Activated CD8-positive, alpha-beta T cell treated with anti-CD3 and anti-CD28 coated beads, Interleukin-2, amount 10 ng/mL, durations not matched to agents 7 days and 5 days (primary cell): ENCODE measurements around the gene C7orf33. TPM values are rescaled to one million over a fixed set of nuclear protein-coding genes. Genes with fewer than 3 reads are reported as not detected.

Source experiments
- ATAC-seq: fragments of 150-1000 bp; cut with Tn5 transposase; one replicate; pipeline ENCODE4 v1.10.0; 2021; ENCODE audit warnings: moderate library complexity
- CTCF ChIA-PET: fragments of 350-600 bp; sonication (Branson Sonifier 250); formaldehyde crosslinking; loops from one replicate; lab custom pipeline; 2021; ENCODE audit warnings: antibody characterized with exemption; lab: Charles Lee
- POLR2A ChIA-PET: fragments of 350-600 bp; sonication (Branson Sonifier 250); formaldehyde crosslinking; loops from one replicate; lab custom pipeline; 2021; ENCODE audit warnings: antibody characterized with exemption; lab: Charles Lee
- DNase-seq: peaks from one replicate; pipeline ENCODE4 v3.0.0-alpha.2; 2020
- H3K27ac Mint-ChIP-seq: one replicate; pipeline ENCODE4 v1.8.0; 2021; ENCODE audit warnings: mild to moderate bottlenecking, mixed read lengths
- H3K27me3 Mint-ChIP-seq: one replicate; pipeline ENCODE4 v1.8.0; 2021; ENCODE audit warnings: low read depth, mixed read lengths
- H3K36me3 Mint-ChIP-seq: one replicate; pipeline ENCODE4 v1.8.0; 2021; ENCODE audit warnings: low read depth, mixed read lengths
- H3K4me1 Mint-ChIP-seq: one replicate; pipeline ENCODE4 v1.8.0; 2021; ENCODE audit warnings: low read depth, mixed read lengths
- H3K4me3 Mint-ChIP-seq: one replicate; pipeline ENCODE4 v1.8.0; 2021; ENCODE audit warnings: mild to moderate bottlenecking, mixed read lengths
- H3K9me3 Mint-ChIP-seq: one replicate; pipeline ENCODE4 v1.8.0; 2022; ENCODE audit warnings: mixed read lengths; ENCODE audit not compliant: insufficient read depth
- total RNA-seq, 2 experiments: library from RNA; stranded (reverse); gene quantifications; one replicate each; pipeline ENCODE4 v1.2.3, GENCODE V29; 2021

The C7orf33 gene
- total RNA-seq, 2 experiments from 2014 or later = not detected

DNA sequence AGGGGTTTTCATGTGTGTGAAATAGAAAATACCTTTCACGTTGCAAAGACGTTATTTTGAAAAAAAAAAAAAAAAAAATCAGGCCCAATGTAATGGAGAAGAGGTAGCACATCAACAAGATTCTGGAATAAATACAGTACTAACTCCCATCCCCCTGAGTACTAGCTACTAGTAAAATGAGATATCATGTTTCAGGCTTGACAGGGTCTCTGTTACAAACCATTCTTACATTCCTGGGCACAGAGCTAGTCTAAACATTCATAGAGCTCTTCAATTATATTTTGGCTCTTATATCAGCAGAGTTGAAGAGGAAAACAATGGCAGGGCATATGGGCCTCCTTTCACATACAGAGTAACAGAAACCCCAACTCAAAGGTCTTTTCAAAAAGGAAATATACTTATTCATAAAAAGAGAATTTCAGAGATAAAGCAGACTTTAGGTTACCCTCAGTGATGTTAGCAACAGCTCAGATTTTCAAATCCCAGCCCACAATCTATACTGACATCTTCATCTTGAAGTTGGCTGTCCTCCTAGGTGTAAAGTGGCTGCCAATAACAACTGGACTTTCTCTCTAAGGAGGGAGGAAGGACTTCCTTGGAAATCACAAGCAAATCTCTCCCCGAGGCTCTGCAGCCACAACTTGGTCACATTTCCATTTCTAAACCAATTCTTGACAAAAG is 18.6 kb downstream of the C7orf33 start:
- ChIA-PET CTCF (interaction anchor here (0.7 to 1.0 kb wide), 2 partner anchors 34 to 35 kb away, joined by 3 read pairs; no protein-coding TSS in a partner anchor), POLR2A (no interaction called here)
- ATAC-seq = no peak
- Mint-ChIP-seq H3K4me3 (no peak overlapping the region), H3K36me3 (peaks cover 13% of the 10 kb centered on the region), H3K27ac (no peak overlapping the region), H3K4me1 (peaks cover 17% of the 10 kb centered on the region), H3K9me3 (peaks cover 15% of the 10 kb centered on the region), H3K27me3 (peaks cover 48% of the 10 kb centered on the region)
- no peak for DNase-seq

DNA sequence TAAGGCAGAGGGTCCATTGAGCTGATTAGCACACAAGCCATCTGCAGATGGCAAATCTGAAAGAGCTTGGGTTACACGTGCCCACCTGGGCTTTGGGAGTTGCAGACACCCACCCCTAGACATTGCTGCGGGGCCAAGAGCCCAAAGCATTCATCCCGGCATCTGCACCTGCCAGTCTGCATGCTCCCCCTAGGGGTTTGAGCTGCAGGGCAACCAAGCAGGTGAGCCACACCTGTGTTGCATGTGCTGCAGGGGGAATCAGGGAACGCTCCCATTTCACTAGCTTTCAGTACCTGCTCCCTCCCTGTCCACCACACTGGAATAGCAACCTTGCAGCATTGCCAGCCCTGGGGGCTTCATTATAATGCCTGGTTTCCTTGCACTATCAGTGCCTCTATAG is 21.1 kb downstream of the C7orf33 start:
- ATAC-seq (no peak), DNase-seq (no peak)
- no peak overlapping the region for H3K27ac Mint-ChIP-seq
- H3K4me3 Mint-ChIP-seq = no peak overlapping the region
- peaks cover 12% of the 10 kb centered on the region for H3K4me1 Mint-ChIP-seq
- ChIA-PET CTCF (interaction anchor here (1.2 kb wide), 1 partner anchor 36 kb away, joined by 4 read pairs; no protein-coding TSS in a partner anchor), POLR2A (no interaction called here)
- no peaks in the 10 kb centered on the region for H3K36me3 Mint-ChIP-seq
- peaks cover 51% of the 10 kb centered on the region for H3K27me3 Mint-ChIP-seq
- no peaks in the 10 kb centered on the region for H3K9me3 Mint-ChIP-seq

DNA sequence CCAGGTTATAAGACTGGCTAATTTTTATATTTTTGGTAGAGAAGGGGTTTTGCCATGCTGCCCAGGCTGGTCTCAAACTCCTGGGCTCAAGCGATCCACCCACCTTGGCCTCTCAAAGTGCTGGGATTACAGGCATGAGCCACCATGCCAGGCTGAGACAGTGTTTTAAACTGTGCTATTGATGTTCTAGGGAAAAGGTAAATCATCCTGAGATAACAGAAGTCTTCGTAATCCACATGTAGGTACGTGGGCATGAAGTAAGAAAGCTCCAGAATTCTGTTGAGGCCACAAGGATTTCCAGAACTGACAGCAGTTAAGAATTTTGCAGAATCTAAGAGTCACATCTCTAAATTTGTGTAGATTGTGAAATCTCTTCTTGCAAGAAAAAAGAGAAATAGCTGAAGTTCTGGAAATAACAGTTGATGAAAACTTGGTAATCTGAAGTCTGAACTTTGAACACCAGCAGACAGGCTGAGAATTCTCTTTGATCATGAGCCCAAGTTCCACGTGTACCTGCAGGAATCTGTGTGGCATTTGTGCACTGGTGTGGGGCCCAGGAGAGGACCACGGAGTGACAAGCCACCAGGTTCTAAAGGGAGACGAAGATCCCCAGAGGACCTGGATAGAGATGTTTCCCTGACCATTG is 24.6 kb downstream of the C7orf33 start:
- H3K36me3 Mint-ChIP-seq = peaks cover 3% of the 10 kb centered on the region
- H3K9me3 Mint-ChIP-seq = peaks cover 14% of the 10 kb centered on the region
- DNase-seq (no peak), ATAC-seq (no peak)
- ChIA-PET POLR2A (no interaction called here), CTCF (no interaction called here)
- H3K27me3 Mint-ChIP-seq = peaks cover 38% of the 10 kb centered on the region
- no peaks in the 10 kb centered on the region for H3K4me1 Mint-ChIP-seq
- H3K4me3 Mint-ChIP-seq = no peak overlapping the region
- no peak overlapping the region for H3K27ac Mint-ChIP-seq

DNA sequence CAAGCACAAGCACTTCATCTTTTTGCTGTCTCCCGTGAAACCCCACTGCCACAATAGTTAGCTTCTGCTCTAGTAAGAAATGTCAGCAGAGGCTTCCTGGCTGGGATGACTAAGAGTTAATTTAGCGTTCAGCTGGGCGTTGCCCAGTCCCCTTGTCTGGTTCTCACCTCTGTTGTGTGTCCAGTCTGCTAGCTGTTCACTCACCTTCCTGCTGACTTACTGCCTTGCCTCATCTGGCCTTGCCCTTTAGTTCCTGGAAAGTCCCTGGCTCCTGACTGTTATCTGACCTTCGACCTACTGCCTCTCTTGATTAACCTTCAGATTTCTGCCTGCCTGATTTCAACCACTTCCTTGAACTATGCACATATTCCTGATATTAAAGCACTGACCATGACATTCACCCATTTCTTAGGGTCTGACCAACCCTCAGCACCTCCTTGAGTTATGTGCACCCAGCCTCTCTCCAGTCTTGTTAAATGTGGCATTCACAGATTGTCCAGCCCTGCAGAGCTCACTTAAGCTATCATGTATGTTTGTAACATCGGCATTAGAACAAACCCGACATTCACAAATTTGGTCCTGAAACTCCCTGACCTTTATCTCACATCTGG is 30.3 kb downstream of the C7orf33 start:
- H3K27me3 Mint-ChIP-seq = peaks cover 28% of the 10 kb centered on the region
- peaks cover 14% of the 10 kb centered on the region for H3K9me3 Mint-ChIP-seq
- ATAC-seq = no peak
- CTCF ChIA-PET = interaction anchor here (1.2 kb wide), 1 partner anchor 45 kb away, joined by 5 read pairs; no protein-coding TSS in a partner anchor
- POLR2A ChIA-PET = interaction anchor here (0.6 to 1.0 kb wide), 4 partner anchors 8 to 79 kb away, joined by 3 to 5 read pairs (median 3); partner anchors contain the start of gene CUL1
- DNase-seq = no peak
- H3K4me1 Mint-ChIP-seq = peaks cover 29% of the 10 kb centered on the region
- no peak overlapping the region for H3K4me3 Mint-ChIP-seq
- H3K27ac Mint-ChIP-seq = no peak overlapping the region
- H3K36me3 Mint-ChIP-seq = peaks cover 3% of the 10 kb centered on the region

DNA sequence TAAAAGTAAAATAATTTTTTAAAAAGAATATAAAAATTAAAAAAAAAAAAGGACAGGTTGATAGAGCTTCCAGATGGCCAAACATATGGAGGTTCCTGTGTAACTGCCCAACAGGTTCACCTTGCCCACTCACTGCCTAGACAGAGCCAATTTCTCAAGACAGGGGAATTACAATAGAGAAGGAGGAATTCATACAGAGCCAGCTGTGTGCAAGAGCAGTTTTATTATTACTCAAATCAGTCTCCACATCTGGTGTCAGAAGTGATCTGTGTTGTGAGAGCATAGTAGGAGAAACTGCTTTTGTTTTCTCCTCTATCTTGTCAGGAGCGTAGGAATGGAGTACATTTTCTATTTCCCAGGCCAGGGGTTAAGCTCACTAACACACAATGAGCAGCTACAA is 31.0 kb downstream of the C7orf33 start:
- Mint-ChIP-seq H3K9me3 (peaks cover 14% of the 10 kb centered on the region), H3K27ac (no peak overlapping the region), H3K4me1 (peaks cover 33% of the 10 kb centered on the region), H3K36me3 (peaks cover 3% of the 10 kb centered on the region), H3K4me3 (no peak overlapping the region), H3K27me3 (peaks cover 25% of the 10 kb centered on the region)
- POLR2A ChIA-PET = interaction anchor here (1.0 kb wide), 1 partner anchor 77 kb away, joined by 3 read pairs; the partner anchor contains the start of gene CUL1
- DNase-seq (no peak), ATAC-seq (no peak)
- CTCF ChIA-PET = interaction anchor here (1.2 kb wide), 1 partner anchor 46 kb away, joined by 5 read pairs; no protein-coding TSS in a partner anchor

DNA sequence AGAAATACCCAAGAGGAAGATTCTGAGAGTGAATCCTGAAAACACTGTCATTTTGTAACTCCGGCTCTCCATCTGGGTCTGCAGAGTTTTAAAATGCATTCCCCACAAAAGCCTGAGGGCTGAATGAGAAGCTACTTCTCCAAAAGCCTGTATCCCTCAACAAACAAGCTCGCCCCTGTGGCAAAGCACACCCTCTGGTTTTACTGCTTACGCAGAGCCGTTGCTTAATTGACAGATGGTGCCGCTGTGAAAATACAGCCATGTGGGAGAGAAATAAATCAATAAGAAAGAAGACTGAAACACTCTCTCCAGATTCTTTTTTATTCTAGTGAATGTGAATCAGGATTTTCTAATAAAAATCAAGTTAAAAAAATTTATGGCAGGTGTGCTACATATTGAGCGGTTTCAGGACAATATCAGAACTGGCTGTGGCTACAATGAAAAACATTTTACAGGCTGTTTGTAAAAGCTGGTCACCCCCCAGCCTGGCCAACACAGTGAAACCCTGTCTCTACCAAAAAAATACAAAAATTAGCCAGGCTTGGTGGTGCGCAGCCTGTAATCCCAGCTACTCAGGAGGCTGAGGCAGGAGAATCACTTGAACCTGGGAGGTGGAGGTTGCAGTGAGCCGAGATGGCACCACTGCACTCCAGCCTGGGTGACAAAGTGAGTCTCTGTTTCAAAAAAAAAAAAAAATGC is 32.5 kb downstream of the C7orf33 start:
- CTCF ChIA-PET = interaction anchor here (0.8 to 1.3 kb wide), 2 partner anchors 48 to 60 kb away, joined by 3 read pairs; no protein-coding TSS in a partner anchor
- Mint-ChIP-seq H3K4me1 (peaks cover 48% of the 10 kb centered on the region), H3K27me3 (peaks cover 24% of the 10 kb centered on the region), H3K27ac (no peak overlapping the region), H3K9me3 (peaks cover 12% of the 10 kb centered on the region), H3K4me3 (no peak overlapping the region), H3K36me3 (peaks cover 1% of the 10 kb centered on the region)
- no peak for DNase-seq
- POLR2A ChIA-PET = no interaction called here
- no peak for ATAC-seq

DNA sequence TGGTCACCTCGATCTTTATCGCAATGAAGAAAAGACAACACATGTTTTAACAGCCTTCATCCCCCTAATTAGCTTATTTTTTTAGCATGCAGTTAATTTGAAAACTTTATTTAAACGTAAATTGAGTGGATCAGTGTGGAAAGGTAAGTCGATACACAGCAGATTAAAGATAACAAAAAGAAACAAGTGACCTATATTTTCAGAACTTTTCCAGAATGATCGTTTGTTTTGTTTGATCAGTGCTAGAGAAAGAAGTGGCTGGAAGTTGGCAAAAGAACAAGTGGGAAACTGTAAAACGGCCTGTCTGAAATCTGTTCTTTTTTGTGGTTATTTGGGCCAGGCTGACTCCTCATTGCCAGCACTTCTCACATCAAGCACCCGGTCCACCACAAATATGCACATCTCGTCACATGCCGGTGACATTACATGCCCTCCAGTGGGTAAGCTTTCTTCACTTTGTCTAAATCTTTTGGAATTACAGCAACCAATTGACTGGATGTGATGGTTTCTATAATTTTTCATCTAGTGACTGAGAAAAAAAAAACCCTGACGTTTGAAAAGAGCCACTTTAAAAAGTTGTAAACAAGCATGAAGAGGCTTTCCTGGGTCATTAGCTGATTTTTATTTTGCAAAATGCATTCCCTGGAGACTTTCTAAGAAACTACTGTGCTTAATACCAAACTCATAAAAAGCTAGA is 33.2 kb downstream of the C7orf33 start:
- DNase-seq (no peak), ATAC-seq (no peak)
- POLR2A ChIA-PET = no interaction called here
- Mint-ChIP-seq H3K9me3 (peaks cover 5% of the 10 kb centered on the region), H3K27ac (no peak overlapping the region), H3K4me1 (peaks cover 55% of the 10 kb centered on the region), H3K4me3 (no peak overlapping the region), H3K27me3 (peaks cover 24% of the 10 kb centered on the region), H3K36me3 (no peaks in the 10 kb centered on the region)
- CTCF ChIA-PET = interaction anchor here (0.8 to 1.7 kb wide), 4 partner anchors 10 to 61 kb away, joined by 3 to 11 read pairs (median 4); no protein-coding TSS in a partner anchor

DNA sequence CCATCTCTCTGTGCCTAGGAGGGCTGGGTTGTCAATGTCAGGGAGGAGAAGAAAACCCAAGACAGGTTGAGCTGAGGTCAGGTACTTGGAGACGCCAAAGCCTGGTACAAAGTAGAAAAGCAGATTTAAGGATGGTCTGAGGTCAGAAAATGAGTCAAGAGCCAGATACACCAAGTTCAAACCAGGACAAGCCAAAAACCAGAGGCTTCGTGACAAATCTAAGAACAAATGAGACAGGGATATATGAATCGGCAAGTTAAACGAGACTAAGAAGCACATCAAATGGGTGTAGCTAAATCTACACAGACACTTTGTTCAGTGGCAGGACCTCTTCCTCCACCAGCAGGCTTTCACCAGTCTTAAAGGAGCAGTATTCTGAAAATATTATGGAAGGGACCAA is 34.2 kb downstream of the C7orf33 start:
- Mint-ChIP-seq H3K36me3 (peaks cover under 1% of the 10 kb centered on the region), H3K4me3 (no peak overlapping the region), H3K9me3 (no peaks in the 10 kb centered on the region), H3K27ac (peak overlapping the region; percentile 23), H3K27me3 (peaks cover 23% of the 10 kb centered on the region), H3K4me1 (peaks cover 64% of the 10 kb centered on the region)
- ChIA-PET POLR2A (no interaction called here), CTCF (interaction anchor here (1.0 to 1.7 kb wide), 4 partner anchors 9 to 120 kb away, joined by 3 to 11 read pairs (median 4); no protein-coding TSS in a partner anchor)
- ATAC-seq (no peak), DNase-seq (no peak)

DNA sequence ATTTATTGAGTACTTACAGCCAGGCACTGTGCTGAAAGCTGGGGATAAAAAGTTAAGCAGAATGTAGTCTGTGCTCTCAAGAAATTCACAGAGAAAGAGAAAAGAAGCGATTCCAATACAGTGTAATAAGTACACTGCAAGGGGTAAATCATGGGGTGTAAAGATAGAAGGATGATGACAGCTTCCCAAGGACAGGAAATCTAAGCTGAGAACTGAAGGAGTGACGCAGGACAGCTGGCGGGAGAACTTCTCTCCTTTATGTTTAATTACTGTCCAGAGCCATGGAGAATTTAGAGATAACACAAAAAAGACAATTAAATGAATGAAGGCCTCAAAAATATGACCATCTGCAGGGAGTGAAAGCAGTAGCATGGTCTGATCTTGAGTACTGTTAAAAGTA is 34.8 kb downstream of the C7orf33 start:
- CTCF ChIA-PET = interaction anchor here (1.0 to 1.7 kb wide), 3 partner anchors 44 to 121 kb away, joined by 3 to 11 read pairs (median 3); no protein-coding TSS in a partner anchor
- H3K4me1 Mint-ChIP-seq = peaks cover 70% of the 10 kb centered on the region
- peaks cover 4% of the 10 kb centered on the region for H3K9me3 Mint-ChIP-seq
- DNase-seq (no peak), ATAC-seq (no peak)
- H3K27ac Mint-ChIP-seq = no peak overlapping the region
- POLR2A ChIA-PET = no interaction called here
- H3K36me3 Mint-ChIP-seq = peaks cover 6% of the 10 kb centered on the region
- H3K4me3 Mint-ChIP-seq = no peak overlapping the region
- H3K27me3 Mint-ChIP-seq = peaks cover 28% of the 10 kb centered on the region

DNA sequence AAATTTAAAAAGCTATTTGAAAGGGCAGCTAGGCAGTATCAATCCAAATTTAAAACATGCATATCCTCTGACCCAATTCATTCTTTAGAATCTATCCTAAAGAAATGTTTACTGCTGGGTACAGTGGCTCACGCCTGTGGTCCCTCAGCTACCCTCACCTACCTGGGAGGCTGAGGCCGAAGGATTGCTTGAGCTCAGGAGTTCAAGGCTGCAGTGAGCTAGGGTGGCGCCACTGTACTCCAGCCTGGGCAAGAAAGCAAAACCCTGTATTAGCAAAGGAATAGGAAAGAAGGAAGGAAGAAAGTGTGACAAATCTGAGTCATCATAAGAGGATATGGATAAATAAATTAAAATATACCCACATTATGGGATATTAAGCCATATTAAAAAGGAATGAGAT is 36.3 kb downstream of the C7orf33 start:
- Mint-ChIP-seq H3K4me3 (no peak overlapping the region), H3K27ac (no peak overlapping the region), H3K4me1 (peaks cover 65% of the 10 kb centered on the region), H3K9me3 (peaks cover 4% of the 10 kb centered on the region), H3K27me3 (peaks cover 24% of the 10 kb centered on the region), H3K36me3 (peaks cover 11% of the 10 kb centered on the region)
- ATAC-seq (no peak), DNase-seq (no peak)
- POLR2A ChIA-PET = no interaction called here
- CTCF ChIA-PET = no interaction called here

DNA sequence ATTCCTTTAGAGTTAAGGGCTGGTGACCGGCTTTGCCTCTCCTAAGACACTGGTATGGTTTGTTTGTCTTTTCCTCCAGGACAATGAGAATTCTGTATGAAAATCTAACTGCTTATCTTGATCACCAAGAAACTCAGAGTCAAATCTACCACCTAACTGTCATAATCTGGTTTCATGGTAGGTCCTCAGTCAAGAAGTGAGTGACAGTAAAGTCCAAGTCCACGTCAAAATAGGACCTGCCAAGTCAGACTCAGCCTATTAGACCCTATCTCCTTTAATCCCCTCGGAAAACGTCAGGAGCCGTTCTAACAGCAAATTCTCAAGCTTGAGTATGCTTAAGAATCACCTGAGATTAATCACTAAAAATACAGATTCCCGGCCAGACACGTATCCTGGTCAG is 37.4 kb downstream of the C7orf33 start:
- H3K36me3 Mint-ChIP-seq = peaks cover 15% of the 10 kb centered on the region
- H3K4me3 Mint-ChIP-seq = peak overlapping the region; percentile 52
- CTCF ChIA-PET = no interaction called here
- H3K27me3 Mint-ChIP-seq = peaks cover 24% of the 10 kb centered on the region
- peaks cover 76% of the 10 kb centered on the region for H3K4me1 Mint-ChIP-seq
- H3K9me3 Mint-ChIP-seq = peaks cover 8% of the 10 kb centered on the region
- ATAC-seq = no peak
- POLR2A ChIA-PET = interaction anchor here (1.0 kb wide), 1 partner anchor 70 kb away, joined by 3 read pairs; the partner anchor contains the start of gene CUL1
- DNase-seq = no peak
- peak overlapping the region; percentile 58 for H3K27ac Mint-ChIP-seq
